HG03039 (cell line): ENCODE data around the gene ENTR1.

Source experiments
- ATAC-seq: cut with Tn5 transposase; IDR thresholded peaks from one replicate; pipeline ENCODE4 v1.9.1; 2021; ENCODE audit warnings: mild to moderate bottlenecking, moderate library complexity; ENCODE audit not compliant: unreplicated experiment

ENTR1 gene

GRCh38 chr9:136364942-136365774 is 45.3 kb downstream of the ENTR1 start:
- no peak for ATAC-seq

- no peak for ATAC-seq
These were observed 46.3 kb downstream of the ENTR1 start for GRCh38 chr9:136363949-136364748.

- peak; percentile 60 for ATAC-seq
These were observed 47.1 kb downstream of the ENTR1 start, which contains the start of gene DNLZ for GRCh38 chr9:136363106-136363948. TSS of gene DNLZ (minus strand) at chr9:136363744. CDS start at chr9:136363714, 30 bp downstream.

GRCh38 chr9:136362450-136362784 is 48.0 kb downstream of the ENTR1 start:
- no peak for ATAC-seq

GRCh38 chr9:136361754-136362449 is 48.5 kb downstream of the ENTR1 start:
- ATAC-seq = no peak

- no peak for ATAC-seq
These were observed 49.2 kb downstream of the ENTR1 start for GRCh38 chr9:136361047-136361753.

GRCh38 chr9:136359774-136360718 is 50.4 kb downstream of the ENTR1 start:
- ATAC-seq = no peak

GRCh38 chr9:136358888-136359287 is 51.5 kb downstream of the ENTR1 start:
- no peak for ATAC-seq

GRCh38 chr9:136358016-136358415 is 52.4 kb downstream of the ENTR1 start:
- no peak for ATAC-seq

- ATAC-seq = no peak
These were observed 53.1 kb downstream of the ENTR1 start for GRCh38 chr9:136357202-136357725.

- ATAC-seq = no peak
These were observed 54.5 kb downstream of the ENTR1 start for GRCh38 chr9:136355616-136356557.

GRCh38 chr9:136354592-136355085 is 55.8 kb downstream of the ENTR1 start:
- no peak for ATAC-seq

- no peak for ATAC-seq
These were observed 56.5 kb downstream of the ENTR1 start for GRCh38 chr9:136353757-136354488.

GRCh38 chr9:136353088-136353487 is 57.3 kb downstream of the ENTR1 start:
- ATAC-seq = no peak

GRCh38 chr9:136352682-136353081 is 57.7 kb downstream of the ENTR1 start:
- ATAC-seq = no peak
